GM12872 (cell line): ENCODE data around the gene MACROD2.

Experiments
- CTCF ChIP-seq: IDR thresholded peaks from 3 replicates; pipeline ENCODE4 v1.5.1; 2011; ENCODE audit warnings: low read depth, mild to moderate bottlenecking, low read length, moderate library complexity; ENCODE audit not compliant: insufficient read depth

MACROD2 gene

GRCh38 chr20:15674253-15675060, 1679.1 kb downstream of the MACROD2 start:
- TF ChIP-seq CTCF, result no peak

- no peak for TF ChIP-seq CTCF
Observed at GRCh38 chr20:15675061-15675514, 1679.8 kb downstream of the MACROD2 start.

DNA sequence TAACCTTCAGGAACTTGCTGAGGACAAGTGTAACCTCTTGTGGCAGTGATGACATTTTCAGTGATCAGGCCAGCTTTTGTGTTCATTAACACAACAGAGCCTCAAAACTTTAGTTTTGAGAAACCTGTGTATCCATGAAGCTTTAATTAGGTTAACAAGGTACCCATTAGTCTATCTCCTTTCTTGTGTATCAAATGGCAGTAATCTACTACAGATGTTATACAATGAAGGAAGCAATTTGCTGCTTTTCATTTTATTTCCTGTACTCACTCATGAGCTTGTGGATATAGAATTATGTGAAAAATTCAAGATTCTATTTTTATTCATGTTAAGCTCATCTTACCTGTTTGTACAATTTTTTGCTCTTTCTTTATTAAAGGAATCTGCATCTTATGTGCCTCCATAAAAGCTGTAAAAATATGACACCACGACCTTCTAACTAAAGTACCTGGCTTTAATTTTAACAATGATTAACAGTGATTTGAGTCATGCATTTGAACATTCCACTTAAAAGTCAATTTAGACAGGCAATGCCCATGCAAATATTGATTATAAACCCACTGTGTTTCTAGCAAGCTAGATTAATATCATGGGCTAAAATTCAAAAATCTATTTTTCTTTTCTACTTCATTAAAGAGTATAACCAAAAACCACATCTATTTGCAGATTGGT, 1680.6 kb downstream of the MACROD2 start:
- no peak for TF ChIP-seq CTCF

DNA sequence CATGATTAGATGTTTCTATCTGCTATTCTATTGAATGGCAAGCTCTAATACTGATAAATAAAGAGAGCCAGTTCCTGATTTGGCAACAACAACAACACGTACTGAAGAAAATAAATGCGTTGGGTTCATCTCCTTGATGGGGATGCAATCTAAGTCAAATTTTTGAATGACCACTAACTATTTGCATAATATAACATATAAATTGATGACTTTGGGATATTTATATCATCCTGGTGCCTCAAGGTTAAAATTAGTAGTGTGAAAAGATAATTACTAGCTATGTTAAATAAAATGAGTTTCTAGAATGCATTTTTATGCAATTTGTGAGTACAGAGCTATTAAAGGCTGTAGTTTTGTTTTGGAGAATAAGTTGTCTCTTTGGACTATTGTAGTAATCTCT, 1681.5 kb downstream of the MACROD2 start:
- no peak for TF ChIP-seq CTCF

- no peak for TF ChIP-seq CTCF
Observed at GRCh38 chr20:15682690-15683089, 1687.4 kb downstream of the MACROD2 start.

DNA sequence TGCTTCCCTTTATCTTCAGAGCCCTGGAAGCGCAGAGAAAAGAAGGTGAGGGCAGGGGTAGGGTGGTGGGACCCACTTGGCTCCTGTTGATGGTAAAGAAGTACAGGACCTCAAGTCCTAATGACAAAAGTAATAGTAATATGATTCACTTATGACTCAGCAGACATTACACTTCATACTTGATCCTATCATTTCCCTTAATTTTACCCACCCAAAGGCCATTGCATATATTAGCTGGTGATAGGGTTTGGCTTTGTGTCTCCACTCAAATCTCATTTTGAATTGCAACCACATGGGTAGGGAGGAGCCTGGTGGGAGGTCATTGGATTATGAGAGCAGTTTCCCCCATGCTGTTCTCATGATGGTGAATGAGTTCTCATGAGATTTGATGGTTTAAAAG, 1697.3 kb downstream of the MACROD2 start:
- no peak for TF ChIP-seq CTCF

- peak; percentile 46 for TF ChIP-seq CTCF
Observed at GRCh38 chr20:15699431-15700146, 1704.3 kb downstream of the MACROD2 start.
